Activated B cell treated with CpG ODN at 0.5 μM for 24 hours (primary cell): ENCODE measurements around the gene ENOSF1. TPM values are rescaled to one million over a fixed set of nuclear protein-coding genes. Genes with fewer than 3 reads are reported as not detected.

Experiments used
- ATAC-seq: fragments of 200-7000 bp; cut with Tn5 transposase; one replicate; pipeline ENCODE4 v1.10.0; 2021; ENCODE audit warnings: low read depth, mild to moderate bottlenecking, moderate library complexity
- CTCF ChIA-PET: fragments of 350-600 bp; sonication (Branson Sonifier 250); formaldehyde crosslinking; loops from one replicate; lab custom pipeline; 2021; ENCODE audit warnings: antibody characterized with exemption; lab: Charles Lee
- POLR2A ChIA-PET: fragments of 350-600 bp; sonication (Branson Sonifier 250); formaldehyde crosslinking; loops from one replicate; lab custom pipeline; 2021; ENCODE audit warnings: antibody characterized with exemption; lab: Charles Lee
- DNase-seq: peaks from one replicate; pipeline ENCODE4 v3.0.0; 2022
- H3K27ac Mint-ChIP-seq: one replicate; pipeline ENCODE4 v1.8.0; 2020; ENCODE audit warnings: mixed read lengths
- H3K27me3 Mint-ChIP-seq: one replicate; pipeline ENCODE4 v1.8.0; 2021; ENCODE audit warnings: mixed read lengths
- H3K36me3 Mint-ChIP-seq: one replicate; pipeline ENCODE4 v1.8.0; 2021; ENCODE audit warnings: low read depth, mixed read lengths
- H3K4me1 Mint-ChIP-seq: one replicate; pipeline ENCODE4 v1.8.0; 2021; ENCODE audit warnings: mixed read lengths
- H3K4me3 Mint-ChIP-seq: one replicate; pipeline ENCODE4 v1.8.0; 2020; ENCODE audit warnings: mild to moderate bottlenecking, mixed read lengths
- H3K9me3 Mint-ChIP-seq: one replicate; pipeline ENCODE4 v1.8.0; 2020; ENCODE audit warnings: mixed read lengths
- CTCF ChIP-seq: fragments of 200-600 bp; IDR thresholded peaks from one replicate; pipeline ENCODE4 v1.8.0; 2022; ENCODE audit warnings: antibody characterized with exemption, mild to moderate bottlenecking
- intact Hi-C: fragments of 100-400 bp; cut with micrococcal nuclease; formaldehyde crosslinking; loops from one replicate; pipeline ENCODE4 v1.15.1; 2024
- total RNA-seq: library from RNA; stranded (reverse); gene quantifications from 2 replicates; pipeline ENCODE4 v1.2.3, GENCODE V29; 2022

ENOSF1 gene
- total RNA-seq, 1 donor from 2014 or later = 23.8 TPM

DNA sequence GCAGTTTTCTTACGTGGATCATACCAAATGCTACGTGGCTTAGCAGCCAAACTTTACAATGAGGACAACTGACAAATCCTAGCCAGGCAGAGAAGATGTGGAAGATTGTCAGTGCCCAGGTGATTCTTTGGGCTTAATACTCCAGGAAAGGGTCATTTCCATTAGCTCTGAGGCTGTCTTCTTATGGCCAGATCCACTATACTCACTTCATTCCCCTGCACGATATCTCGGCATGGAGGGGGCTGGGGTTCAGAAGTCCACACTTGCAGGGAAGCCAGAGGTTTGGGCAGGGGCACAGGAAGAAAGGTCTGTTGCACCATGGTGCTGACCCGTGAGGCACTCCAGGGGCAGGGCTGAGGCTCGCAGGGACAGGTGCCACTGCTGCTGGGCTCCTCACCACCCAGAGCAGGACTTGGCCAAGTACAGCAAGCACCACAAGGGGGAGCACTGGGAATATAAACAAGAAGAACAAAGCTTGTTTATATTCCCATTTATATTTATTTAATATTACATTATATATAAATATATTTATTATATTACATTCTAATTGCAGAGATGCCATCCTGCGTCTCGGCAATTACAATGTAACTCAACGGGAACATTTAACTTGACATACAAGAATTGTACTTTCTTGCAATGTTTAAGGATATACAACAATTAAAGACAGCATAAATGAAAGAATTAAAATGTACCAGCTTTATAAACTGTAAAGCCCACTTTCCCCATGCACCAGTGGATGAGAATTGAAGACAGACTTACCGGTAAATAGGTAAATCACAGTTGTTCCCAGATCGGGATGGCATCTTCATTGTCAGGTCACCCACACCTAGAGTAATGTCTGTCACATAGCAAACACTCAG, 88.4 kb downstream of the ENOSF1 start:
- ATAC-seq (no peak), DNase-seq (peak; percentile 15)
- no peaks in the 10 kb centered on the region for H3K4me1 Mint-ChIP-seq
- no peaks in the 10 kb centered on the region for H3K36me3 Mint-ChIP-seq
- no peak overlapping the region for H3K4me3 Mint-ChIP-seq
- intact Hi-C loops = loop anchor here (1.0 to 5.0 kb wide), 2 partner anchors 207 to 1918 kb away; no protein-coding TSS in a partner anchor
- no peaks in the 10 kb centered on the region for H3K9me3 Mint-ChIP-seq
- ChIA-PET POLR2A (no interaction called here), CTCF (interaction anchor here (0.6 to 4.8 kb wide), 10 partner anchors 10 to 1923 kb away, joined by 3 to 49 read pairs (median 4); partner anchors contain the start of gene TYMS)
- H3K27me3 Mint-ChIP-seq = peaks cover 6% of the 10 kb centered on the region
- H3K27ac Mint-ChIP-seq = no peak overlapping the region
- TF ChIP-seq CTCF = no peak

GRCh38 chr18:622289-622688, 90.1 kb downstream of the ENOSF1 start:
- Mint-ChIP-seq H3K4me3 (no peak overlapping the region), H3K4me1 (no peaks in the 10 kb centered on the region), H3K36me3 (no peaks in the 10 kb centered on the region), H3K27me3 (peaks cover 6% of the 10 kb centered on the region), H3K27ac (no peak overlapping the region), H3K9me3 (no peaks in the 10 kb centered on the region)
- DNase-seq = no peak
- TF ChIP-seq CTCF = no peak
- ChIA-PET POLR2A (no interaction called here), CTCF (interaction anchor here (4.8 kb wide), 1 partner anchor 209 kb away, joined by 49 read pairs; no protein-coding TSS in a partner anchor)
- no peak for ATAC-seq
- intact Hi-C loops = loop anchor here (5.0 kb wide), 1 partner anchor 1920 kb away; no protein-coding TSS in a partner anchor

DNA sequence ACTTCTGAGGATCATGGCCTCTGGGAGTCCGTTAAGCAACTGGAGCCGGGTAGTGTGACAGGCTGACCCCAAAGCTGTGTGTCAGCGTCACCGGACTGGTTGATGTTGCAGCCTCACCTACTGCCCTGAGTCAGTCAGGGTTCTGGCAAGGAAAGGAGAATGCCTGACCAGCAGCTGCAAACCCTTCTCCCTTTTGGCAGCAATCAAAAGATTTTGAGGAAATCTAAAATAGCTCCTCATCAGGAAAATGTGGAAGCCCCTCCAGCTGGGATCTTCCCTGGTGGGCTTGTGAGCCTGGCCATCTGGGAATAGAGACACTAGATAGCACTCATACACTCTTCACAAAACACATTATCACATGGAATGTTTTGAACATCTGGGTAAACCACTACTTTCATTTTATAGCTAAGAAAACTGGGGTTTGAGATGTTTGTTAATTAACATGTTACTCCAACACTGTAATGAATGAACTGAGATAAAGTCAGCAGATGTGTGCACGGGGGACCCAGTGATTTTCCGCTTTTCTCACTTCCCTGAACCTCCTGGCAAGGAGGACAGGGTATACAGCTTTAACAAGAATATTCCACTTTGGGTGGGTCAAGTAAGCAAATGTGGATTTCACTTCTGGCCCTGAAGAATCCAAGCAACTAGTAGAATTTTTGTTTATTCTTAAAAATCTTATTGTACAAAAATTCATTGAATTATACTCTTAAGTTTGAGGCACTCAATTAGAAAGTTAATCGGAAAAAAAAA, 91.0 kb downstream of the ENOSF1 start:
- Mint-ChIP-seq H3K4me1 (no peaks in the 10 kb centered on the region), H3K36me3 (no peaks in the 10 kb centered on the region), H3K9me3 (no peaks in the 10 kb centered on the region), H3K27me3 (peaks cover 6% of the 10 kb centered on the region), H3K27ac (no peak overlapping the region), H3K4me3 (no peak overlapping the region)
- no peak for TF ChIP-seq CTCF
- DNase-seq (no peak), ATAC-seq (no peak)
- CTCF ChIA-PET = interaction anchor here (1.1 kb wide), 1 partner anchor 218 kb away, joined by 4 read pairs; no protein-coding TSS in a partner anchor
- intact Hi-C loops = loop anchor here (5.0 kb wide), 1 partner anchor 1921 kb away; no protein-coding TSS in a partner anchor
- POLR2A ChIA-PET = no interaction called here

Other genes with a start within 250 kb of the ENOSF1 start
- 0.05 TPM in 1 of 2 replicates, not detected in the other for gene COLEC12, start 211.9 kb downstream of the ENOSF1 start, total RNA-seq
- not detected in 2 replicates for gene CETN1, start 132.2 kb downstream of the ENOSF1 start, total RNA-seq
- not detected in 2 replicates for gene CLUL1, start 115.6 kb downstream of the ENOSF1 start, total RNA-seq
- 4.0 and 5.1 TPM in 2 replicates for gene TYMS, start 55.0 kb downstream of the ENOSF1 start, total RNA-seq
- gene YES1, start 99.6 kb upstream of the ENOSF1 start, total RNA-seq = 0.24 and 0.35 TPM in 2 replicates
- not detected in 2 replicates for gene ADCYAP1, start 192.2 kb upstream of the ENOSF1 start, total RNA-seq